ENCODE data around the gene TRAF3IP1. TPM values are rescaled to one million over a fixed set of nuclear protein-coding genes. Genes with fewer than 3 reads are reported as not detected.

TRAF3IP1 gene
- total RNA-seq, 2 donors from 2014 or later: 8.9 to 9.3 TPM

- ATAC-seq (peak; percentile 66), DNase-seq (no peak)
- H3K4me1 Mint-ChIP-seq: peaks cover 30% of the 10 kb centered on the region
- H3K9me3 ChIP-seq (ENCODE audit: control insufficient read depth, low read length, poor library complexity, severe bottlenecking): no peaks in the 10 kb centered on the region
- peak overlapping the region; percentile 43 for H3K4me3 Mint-ChIP-seq
- peaks cover 12% of the 10 kb centered on the region for H3K36me3 Mint-ChIP-seq (ENCODE audit: low read depth)
- H3K27ac Mint-ChIP-seq: peak overlapping the region; percentile 43
- H3K27me3 Mint-ChIP-seq: no peaks in the 10 kb centered on the region
Measured at GRCh38 chr2:238376884-238377391, 56.6 kb downstream of the TRAF3IP1 start.

GRCh38 chr2:238378230-238379095 lies 58.1 kb downstream of the TRAF3IP1 start:
- H3K4me3 Mint-ChIP-seq: no peak overlapping the region
- peaks cover 30% of the 10 kb centered on the region for H3K4me1 Mint-ChIP-seq
- no peak for ATAC-seq
- no peak for DNase-seq
- peak overlapping the region; percentile 37 for H3K27ac Mint-ChIP-seq
- no peaks in the 10 kb centered on the region for H3K27me3 Mint-ChIP-seq
- peaks cover 18% of the 10 kb centered on the region for H3K36me3 Mint-ChIP-seq (ENCODE audit: low read depth)
- H3K9me3 ChIP-seq (ENCODE audit: control insufficient read depth, low read length, poor library complexity, severe bottlenecking): no peaks in the 10 kb centered on the region

- H3K4me3 Mint-ChIP-seq: peak overlapping the region; percentile 58
- no peaks in the 10 kb centered on the region for H3K9me3 ChIP-seq (ENCODE audit: control insufficient read depth, low read length, poor library complexity, severe bottlenecking)
- peaks cover 18% of the 10 kb centered on the region for H3K36me3 Mint-ChIP-seq (ENCODE audit: low read depth)
- no peaks in the 10 kb centered on the region for H3K27me3 Mint-ChIP-seq
- ATAC-seq (peak; percentile 64), DNase-seq (no peak)
- peak overlapping the region; percentile 37 for H3K27ac Mint-ChIP-seq
- peaks cover 30% of the 10 kb centered on the region for H3K4me1 Mint-ChIP-seq
Measured at GRCh38 chr2:238379096-238379810, 58.9 kb downstream of the TRAF3IP1 start.

- Mint-ChIP-seq H3K4me1 (peaks cover 22% of the 10 kb centered on the region), H3K27me3 (no peaks in the 10 kb centered on the region), H3K4me3 (no peak overlapping the region), H3K36me3 (ENCODE audit: low read depth) (peaks cover 13% of the 10 kb centered on the region), H3K27ac (no peak overlapping the region)
- no peak for DNase-seq
- ATAC-seq: no peak
- no peaks in the 10 kb centered on the region for H3K9me3 ChIP-seq (ENCODE audit: control insufficient read depth, low read length, poor library complexity, severe bottlenecking)
Measured at GRCh38 chr2:238380336-238380735, 60.0 kb downstream of the TRAF3IP1 start.

- ATAC-seq: no peak
- H3K27me3 Mint-ChIP-seq: no peaks in the 10 kb centered on the region
- no peak overlapping the region for H3K4me3 Mint-ChIP-seq
- peaks cover 13% of the 10 kb centered on the region for H3K36me3 Mint-ChIP-seq (ENCODE audit: low read depth)
- peaks cover 21% of the 10 kb centered on the region for H3K4me1 Mint-ChIP-seq
- H3K9me3 ChIP-seq (ENCODE audit: control insufficient read depth, low read length, poor library complexity, severe bottlenecking): no peaks in the 10 kb centered on the region
- no peak for DNase-seq
- no peak overlapping the region for H3K27ac Mint-ChIP-seq
Measured at GRCh38 chr2:238380785-238381184, 60.5 kb downstream of the TRAF3IP1 start.

GRCh38 chr2:238381341-238382115 lies 61.2 kb downstream of the TRAF3IP1 start:
- H3K4me3 Mint-ChIP-seq: no peak overlapping the region
- DNase-seq: no peak
- no peaks in the 10 kb centered on the region for H3K27me3 Mint-ChIP-seq

GRCh38 chr2:238382381-238382781 lies 62.1 kb downstream of the TRAF3IP1 start:
- DNase-seq (no peak), ATAC-seq (no peak)
- Mint-ChIP-seq H3K27ac (no peak overlapping the region), H3K27me3 (no peaks in the 10 kb centered on the region), H3K4me1 (peaks cover 14% of the 10 kb centered on the region), H3K36me3 (ENCODE audit: low read depth) (peaks cover 13% of the 10 kb centered on the region), H3K4me3 (no peak overlapping the region)
- no peaks in the 10 kb centered on the region for H3K9me3 ChIP-seq (ENCODE audit: control insufficient read depth, low read length, poor library complexity, severe bottlenecking)

More at GRCh38 chr2:238381341-238382115, 61.2 kb downstream of the TRAF3IP1 start:
- Mint-ChIP-seq H3K4me1 (peaks cover 19% of the 10 kb centered on the region), H3K36me3 (ENCODE audit: low read depth) (peaks cover 13% of the 10 kb centered on the region), H3K27ac (no peak overlapping the region)
- no peaks in the 10 kb centered on the region for H3K9me3 ChIP-seq (ENCODE audit: control insufficient read depth, low read length, poor library complexity, severe bottlenecking)
- no peak for ATAC-seq

- H3K4me1 Mint-ChIP-seq: peaks cover 14% of the 10 kb centered on the region
- H3K27me3 Mint-ChIP-seq: no peaks in the 10 kb centered on the region
- H3K36me3 Mint-ChIP-seq (ENCODE audit: low read depth): peaks cover 13% of the 10 kb centered on the region
- H3K9me3 ChIP-seq (ENCODE audit: control insufficient read depth, low read length, poor library complexity, severe bottlenecking): no peaks in the 10 kb centered on the region
- DNase-seq (no peak), ATAC-seq (no peak)
- H3K4me3 Mint-ChIP-seq: peak overlapping the region; percentile 13
- no peak overlapping the region for H3K27ac Mint-ChIP-seq
Measured at GRCh38 chr2:238383135-238383534, 62.8 kb downstream of the TRAF3IP1 start.

- Mint-ChIP-seq H3K4me3 (no peak overlapping the region), H3K4me1 (peaks cover 14% of the 10 kb centered on the region), H3K27me3 (no peaks in the 10 kb centered on the region), H3K27ac (no peak overlapping the region), H3K36me3 (ENCODE audit: low read depth) (peaks cover 13% of the 10 kb centered on the region)
- no peak for ATAC-seq
- no peak for DNase-seq
- no peaks in the 10 kb centered on the region for H3K9me3 ChIP-seq (ENCODE audit: control insufficient read depth, low read length, poor library complexity, severe bottlenecking)
Measured at GRCh38 chr2:238383743-238384380, 63.5 kb downstream of the TRAF3IP1 start.

GRCh38 chr2:238387332-238387731 lies 67.0 kb downstream of the TRAF3IP1 start:
- H3K9me3 ChIP-seq (ENCODE audit: control insufficient read depth, low read length, poor library complexity, severe bottlenecking): no peaks in the 10 kb centered on the region
- no peak overlapping the region for H3K4me3 Mint-ChIP-seq
- H3K4me1 Mint-ChIP-seq: peaks cover 3% of the 10 kb centered on the region
- peaks cover 9% of the 10 kb centered on the region for H3K36me3 Mint-ChIP-seq (ENCODE audit: low read depth)
- H3K27me3 Mint-ChIP-seq: no peaks in the 10 kb centered on the region
- ATAC-seq: no peak
- no peak overlapping the region for H3K27ac Mint-ChIP-seq
- no peak for DNase-seq

- ATAC-seq: no peak
- H3K9me3 ChIP-seq (ENCODE audit: control insufficient read depth, low read length, poor library complexity, severe bottlenecking): no peaks in the 10 kb centered on the region
- Mint-ChIP-seq H3K4me1 (peaks cover 5% of the 10 kb centered on the region), H3K36me3 (ENCODE audit: low read depth) (peaks cover 2% of the 10 kb centered on the region), H3K4me3 (no peak overlapping the region), H3K27ac (no peak overlapping the region), H3K27me3 (no peaks in the 10 kb centered on the region)
- DNase-seq: no peak
Measured at GRCh38 chr2:238388794-238389193, 68.5 kb downstream of the TRAF3IP1 start.

GRCh38 chr2:238389988-238390589 lies 69.8 kb downstream of the TRAF3IP1 start:
- H3K27ac Mint-ChIP-seq: no peak overlapping the region
- H3K36me3 Mint-ChIP-seq (ENCODE audit: low read depth): no peaks in the 10 kb centered on the region
- no peaks in the 10 kb centered on the region for H3K27me3 Mint-ChIP-seq

More at GRCh38 chr2:238389988-238390589, 69.8 kb downstream of the TRAF3IP1 start:
- Mint-ChIP-seq H3K4me1 (peaks cover 9% of the 10 kb centered on the region), H3K4me3 (no peak overlapping the region)
- no peaks in the 10 kb centered on the region for H3K9me3 ChIP-seq (ENCODE audit: control insufficient read depth, low read length, poor library complexity, severe bottlenecking)
- ATAC-seq: no peak
- no peak for DNase-seq
